ENCODE results near the gene ZKSCAN8.

DNA sequence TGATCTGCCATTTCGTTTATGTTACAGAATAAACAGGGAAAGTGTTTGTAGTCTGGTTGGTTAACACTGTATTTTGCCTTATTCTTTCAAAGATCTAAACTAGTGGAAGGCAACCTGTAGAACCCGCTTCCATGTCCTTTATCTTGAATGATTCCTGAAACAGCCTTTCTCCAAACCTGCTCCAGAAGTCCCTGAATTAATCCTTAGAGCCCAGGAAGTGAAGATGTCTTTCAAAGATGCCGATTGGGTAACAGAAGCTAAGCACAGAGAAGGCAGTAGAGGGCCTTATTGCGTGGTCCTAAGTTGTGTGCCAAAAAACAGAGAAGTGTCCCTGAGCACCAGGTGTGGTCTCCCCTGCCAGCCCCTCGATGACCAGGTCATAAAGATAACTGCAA is 36.4 kb upstream of the ZKSCAN8 start:
- TF ChIP-seq CTCF (conservative IDR thresholded peaks at IDR 0.05; ENCODE audit: low read depth, low read length) (no peak), EZH2 (IDR thresholded peaks at IDR 0.05; ENCODE audit: borderline replicate concordance, low read depth, low read length, poor library complexity, severe bottlenecking) (no peak)
